CD4-positive, alpha-beta T cell treated with Interleukin-15 for 1 hour (primary cell): ENCODE data around the gene MYO16.
"Not testable (repeated sequence)": the region's sequence is repeated elsewhere in the genome, so short reads cannot be mapped to it uniquely, and the experiment has no call there.

ENCODE experiments used
- DNase-seq: peaks from one replicate; pipeline ENCODE4 v3.0.0-alpha.2; 2020

The MYO16 gene

GRCh38 chr13:108991416-108991815 lies 362.0 kb downstream of the MYO16 start:
- not testable (repeated sequence) for DNase-seq

- DNase-seq = no peak
These were observed 363.9 kb downstream of the MYO16 start for GRCh38 chr13:108993346-108993745.

GRCh38 chr13:108996430-108996829 lies 367.0 kb downstream of the MYO16 start:
- no peak for DNase-seq

GRCh38 chr13:109000207-109000606 lies 370.8 kb downstream of the MYO16 start:
- no peak for DNase-seq

- DNase-seq = no peak
These were observed 373.5 kb downstream of the MYO16 start for GRCh38 chr13:109002934-109003333.

GRCh38 chr13:109007946-109008345 lies 378.5 kb downstream of the MYO16 start:
- no peak for DNase-seq

GRCh38 chr13:109009756-109010155 lies 380.3 kb downstream of the MYO16 start:
- DNase-seq = no peak

GRCh38 chr13:109010912-109011311 lies 381.5 kb downstream of the MYO16 start:
- no peak for DNase-seq

GRCh38 chr13:109012115-109012514 lies 382.7 kb downstream of the MYO16 start:
- DNase-seq = no peak

GRCh38 chr13:109021558-109021957 lies 392.1 kb downstream of the MYO16 start:
- DNase-seq = no peak

- no peak for DNase-seq
These were observed 395.2 kb downstream of the MYO16 start for GRCh38 chr13:109024611-109025010.

GRCh38 chr13:109026266-109026665 lies 396.9 kb downstream of the MYO16 start:
- no peak for DNase-seq

- no peak for DNase-seq
These were observed 399.2 kb downstream of the MYO16 start for GRCh38 chr13:109028624-109029023.

GRCh38 chr13:109033090-109033489 lies 403.7 kb downstream of the MYO16 start:
- no peak for DNase-seq

- no peak for DNase-seq
These were observed 406.8 kb downstream of the MYO16 start for GRCh38 chr13:109036078-109036780.

GRCh38 chr13:109043636-109044035 lies 414.2 kb downstream of the MYO16 start:
- no peak for DNase-seq

- DNase-seq = no peak
These were observed 426.4 kb downstream of the MYO16 start for GRCh38 chr13:109055850-109056249.

- no peak for DNase-seq
These were observed 428.7 kb downstream of the MYO16 start for GRCh38 chr13:109058087-109058486.

GRCh38 chr13:109072505-109072904 lies 443.1 kb downstream of the MYO16 start:
- no peak for DNase-seq

GRCh38 chr13:109074436-109074835 lies 445.0 kb downstream of the MYO16 start:
- DNase-seq = no peak

GRCh38 chr13:109074853-109075252 lies 445.4 kb downstream of the MYO16 start:
- DNase-seq = no peak

GRCh38 chr13:109087916-109088623 lies 458.7 kb downstream of the MYO16 start:
- no peak for DNase-seq

GRCh38 chr13:109088624-109088917 lies 459.2 kb downstream of the MYO16 start:
- no peak for DNase-seq

GRCh38 chr13:109090796-109091195 lies 461.4 kb downstream of the MYO16 start:
- no peak for DNase-seq

- no peak for DNase-seq
These were observed 461.8 kb downstream of the MYO16 start for GRCh38 chr13:109091249-109091648.
